Thyroid gland (tissue), 4 donors: ENCODE measurements around the gene OCA2.

Source experiments
- CTCF ChIP-seq, 6 experiments: fragments of 200-600 bp in 3 of 6; fragments of 450-650 bp in 3 of 6; sonication (generic) in 3 of 6; IDR thresholded peaks; one replicate each; pipeline ENCODE4 v1.5.1; 2016 to 2019; ENCODE audit warnings: antibody characterized with exemption in 6 of 6, mild to moderate bottlenecking in 2 of 6, inconsistent platforms in 1 of 6, moderate library complexity in 1 of 6
- POLR2A ChIP-seq, 2 donors: fragments of 450-650 bp; IDR thresholded peaks; one replicate each; pipeline ENCODE4 v1.6.1; 2017; ENCODE audit warnings: antibody characterized with exemption in 2 of 2, mild to moderate bottlenecking in 2 of 2, moderate library complexity in 1 of 2

DNA sequence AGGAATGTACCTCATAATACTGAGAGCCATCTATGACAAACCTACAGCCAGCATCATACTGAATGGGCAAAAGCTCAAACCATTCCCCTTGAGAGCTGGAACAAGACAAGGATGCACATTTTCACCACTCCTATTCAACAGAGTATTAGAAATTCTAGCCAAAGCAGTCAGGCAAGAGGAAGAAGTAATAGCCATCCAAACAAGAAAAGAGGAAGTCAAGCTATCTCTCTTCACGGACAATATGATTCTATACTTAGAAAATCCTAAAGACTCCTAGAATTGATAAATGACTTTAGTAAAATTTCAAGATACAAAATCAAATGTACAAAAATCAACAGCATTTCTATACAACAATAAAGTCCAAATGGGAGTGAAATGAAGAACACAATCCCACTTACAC is 30.2 kb downstream of the OCA2 start:
- TF ChIP-seq CTCF (IDR thresholded peaks at IDR 0.05), result no peak
- TF ChIP-seq POLR2A (IDR thresholded peaks at IDR 0.05), result no peak
